IPS-20b (cell line): ENCODE measurements around the gene DNASE1L2.
A peak's percentile ranks its signal among the peaks of the same experiment; 100 is the strongest.

Experiments used
- H3K27ac ChIP-seq: one replicate; pipeline ENCODE4 v1.5.1; 2013; ENCODE audit warnings: low read length
- H3K27me3 ChIP-seq: 2 replicates; pipeline ENCODE4 v1.6.1; 2013; ENCODE audit warnings: mild to moderate bottlenecking, low read length, inconsistent platforms; ENCODE audit not compliant: insufficient read depth
- H3K36me3 ChIP-seq: 2 replicates; pipeline ENCODE4 v1.6.1; 2013; ENCODE audit warnings: low read depth, mild to moderate bottlenecking, inconsistent platforms, low read length, moderate library complexity; ENCODE audit not compliant: insufficient read depth
- H3K4me1 ChIP-seq: 2 replicates; pipeline ENCODE4 v1.6.1; 2013; ENCODE audit warnings: mild to moderate bottlenecking, control low read depth, inconsistent platforms, low read length, moderate library complexity; ENCODE audit not compliant: insufficient read depth
- H3K4me3 ChIP-seq: 2 replicates; pipeline ENCODE4 v1.5.1; 2013; ENCODE audit warnings: mild to moderate bottlenecking, low read length, inconsistent platforms
- H3K9ac ChIP-seq: 2 replicates; pipeline ENCODE4 v1.6.1; 2013; ENCODE audit warnings: low read depth, mild to moderate bottlenecking, inconsistent platforms, low read length, moderate library complexity
- H3K9me3 ChIP-seq: 2 replicates; pipeline ENCODE4 v1.6.1; 2013; ENCODE audit warnings: mild to moderate bottlenecking, low read depth, low read length, inconsistent platforms; ENCODE audit not compliant: insufficient read depth

Gene DNASE1L2

GRCh38 chr16:2212362-2213324 lies 23.6 kb upstream of the DNASE1L2 start:
- H3K36me3 ChIP-seq, result peaks cover 30% of the 10 kb centered on the region
- H3K4me1 ChIP-seq, result peaks cover 9% of the 10 kb centered on the region
- H3K9me3 ChIP-seq, result no peaks in the 10 kb centered on the region
- H3K27ac ChIP-seq, result no peak overlapping the region
- H3K27me3 ChIP-seq, result no peaks in the 10 kb centered on the region
- H3K4me3 ChIP-seq, result peak overlapping the region; percentile 84
- peak overlapping the region; percentile 80; the same call in 1 of the 2 replicates for H3K9ac ChIP-seq

GRCh38 chr16:2213817-2214718 lies 22.2 kb upstream of the DNASE1L2 start:
- Histone ChIP-seq H3K27me3 (no peaks in the 10 kb centered on the region), H3K9ac (peak overlapping the region; percentile 80; the same call in 1 of the 2 replicates), H3K4me3 (peak overlapping the region; percentile 84), H3K27ac (no peak overlapping the region), H3K36me3 (peaks cover 19% of the 10 kb centered on the region), H3K9me3 (no peaks in the 10 kb centered on the region), H3K4me1 (peaks cover 9% of the 10 kb centered on the region)

GRCh38 chr16:2214719-2214968 lies 21.6 kb upstream of the DNASE1L2 start, which contains the start of gene PGP:
TSS of gene PGP (minus strand) at chr16:2214840. CDS start at chr16:2214777, 63 bp downstream.
- Histone ChIP-seq H3K36me3 (peaks cover 19% of the 10 kb centered on the region), H3K9ac (peak within 1 kb of the TSS; percentile 97), H3K27me3 (no peaks in the 10 kb centered on the region), H3K4me1 (peaks cover 9% of the 10 kb centered on the region), H3K4me3 (peak within 1 kb of the TSS; percentile 97), H3K9me3 (no peaks in the 10 kb centered on the region), H3K27ac (peak within 1 kb of the TSS; percentile 99)

- Histone ChIP-seq H3K9me3 (no peaks in the 10 kb centered on the region), H3K36me3 (peaks cover 19% of the 10 kb centered on the region), H3K9ac (no peak overlapping the region), H3K4me1 (peaks cover 6% of the 10 kb centered on the region; the same call in 1 of the 2 replicates), H3K27me3 (no peaks in the 10 kb centered on the region), H3K27ac (no peak overlapping the region), H3K4me3 (no peak overlapping the region)
These were observed 19.9 kb upstream of the DNASE1L2 start for GRCh38 chr16:2216330-2216729.

GRCh38 chr16:2223221-2223941 lies 12.9 kb upstream of the DNASE1L2 start, which contains the start of gene E4F1:
TSS of gene E4F1 (plus strand) at chr16:2223591. CDS start at chr16:2223614, 23 bp downstream.
- peak within 1 kb of the TSS; percentile 62 for H3K27ac ChIP-seq
- no peaks in the 10 kb centered on the region for H3K36me3 ChIP-seq
- H3K4me1 ChIP-seq, result no peaks in the 10 kb centered on the region
- H3K9ac ChIP-seq, result peak within 1 kb of the TSS; percentile 92
- peak within 1 kb of the TSS; percentile 78 for H3K4me3 ChIP-seq
- H3K9me3 ChIP-seq, result no peaks in the 10 kb centered on the region
- H3K27me3 ChIP-seq, result no peaks in the 10 kb centered on the region

GRCh38 chr16:2223942-2224486 lies 12.2 kb upstream of the DNASE1L2 start:
- H3K9me3 ChIP-seq, result no peaks in the 10 kb centered on the region
- H3K9ac ChIP-seq, result peak overlapping the region; percentile 92
- 0 out of 2 replicates have a peak, but pooled peaks cover 3% of the 10 kb centered on the region for H3K36me3 ChIP-seq
- peak overlapping the region; percentile 78 for H3K4me3 ChIP-seq
- no peaks in the 10 kb centered on the region for H3K4me1 ChIP-seq
- no peaks in the 10 kb centered on the region for H3K27me3 ChIP-seq
- peak overlapping the region; percentile 62 for H3K27ac ChIP-seq

GRCh38 chr16:2226245-2226793 lies 9.9 kb upstream of the DNASE1L2 start:
- Histone ChIP-seq H3K36me3 (peaks cover 14% of the 10 kb centered on the region), H3K27ac (no peak overlapping the region), H3K4me1 (no peaks in the 10 kb centered on the region), H3K27me3 (no peaks in the 10 kb centered on the region), H3K9me3 (no peaks in the 10 kb centered on the region), H3K4me3 (no peak overlapping the region), H3K9ac (no peak overlapping the region)

- H3K36me3 ChIP-seq, result peaks cover 19% of the 10 kb centered on the region
- H3K9ac ChIP-seq, result no peak overlapping the region
- no peaks in the 10 kb centered on the region for H3K9me3 ChIP-seq
- H3K27ac ChIP-seq, result no peak overlapping the region
- H3K27me3 ChIP-seq, result no peaks in the 10 kb centered on the region
- H3K4me1 ChIP-seq, result no peaks in the 10 kb centered on the region
- H3K4me3 ChIP-seq, result no peak overlapping the region
These were observed 9.3 kb upstream of the DNASE1L2 start for GRCh38 chr16:2226918-2227317.

GRCh38 chr16:2228161-2228824 lies 8.0 kb upstream of the DNASE1L2 start:
- Histone ChIP-seq H3K4me1 (no peaks in the 10 kb centered on the region), H3K9me3 (no peaks in the 10 kb centered on the region), H3K36me3 (peaks cover 31% of the 10 kb centered on the region), H3K4me3 (no peak overlapping the region), H3K27me3 (no peaks in the 10 kb centered on the region), H3K9ac (no peak overlapping the region), H3K27ac (no peak overlapping the region)

GRCh38 chr16:2229091-2229490 lies 7.2 kb upstream of the DNASE1L2 start:
- Histone ChIP-seq H3K9me3 (no peaks in the 10 kb centered on the region), H3K4me3 (no peak overlapping the region), H3K36me3 (peaks cover 31% of the 10 kb centered on the region), H3K27ac (no peak overlapping the region), H3K4me1 (no peaks in the 10 kb centered on the region), H3K9ac (no peak overlapping the region), H3K27me3 (no peaks in the 10 kb centered on the region)
